A549 (cell line): ENCODE results near the gene P2RX4. TPM values are rescaled to one million over a fixed set of nuclear protein-coding genes. Genes with fewer than 3 reads are reported as not detected.
A peak's percentile ranks its signal among the peaks of the same experiment; 100 is the strongest.
"Not testable (repeated sequence)": the region's sequence is repeated elsewhere in the genome, so short reads cannot be mapped to it uniquely, and the experiment has no call there.

Experiments
- ATAC-seq, 2 experiments: fragments of 200-7000 bp in 1 of 2; fragments of >200 bp in 1 of 2; cut with Nextera tagmentation in 1 of 2; cut with Tn5 transposase in 1 of 2; 3 replicates each; pipeline versions ENCODE4 v1.8.0 to v1.9.1; 2018 to 2020; ENCODE audit warnings: mild to moderate bottlenecking in 1 of 2, moderate library complexity in 1 of 2
- CTCF ChIA-PET: fragments of 300-600 bp; sonication (Branson Sonifier 250); formaldehyde crosslinking; extraction: SDS; loops from one replicate; lab custom pipeline; 2021; ENCODE audit warnings: antibody characterized with exemption, inconsistent platforms; lab: Yijun Ruan, JAX
- POLR2A ChIA-PET: fragments of 350-600 bp; formaldehyde crosslinking; extraction: SDS; loops from one replicate; lab custom pipeline; 2021; ENCODE audit warnings: antibody characterized with exemption, inconsistent platforms; lab: Yijun Ruan, JAX
- DNase-seq, 2 experiments: peaks; one replicate each; pipeline versions ENCODE4 v3.0.0 to v3.0.0-alpha.2; 2011 to 2016; ENCODE audit warnings: low read depth in 1 of 2, low spot score in 1 of 2
- FAIRE-seq: peaks from 2 replicates; lab custom pipeline; 2011; peaks lifted over from hg19 to GRCh38; lab: Jason Lieb, UNC
- H3K27ac ChIP-seq, 2 experiments: fragments of >200 bp; sonication (Bioruptor Twin); formaldehyde crosslinking; 3 replicates each; pipeline ENCODE4 v1.5.1; 2016 to 2017
- H3K4me1 ChIP-seq: fragments of >200 bp; sonication (Bioruptor Twin); formaldehyde crosslinking; 3 replicates; pipeline ENCODE4 v1.6.1; 2016
- H3K4me2 ChIP-seq: fragments of >200 bp; sonication (Bioruptor Twin); formaldehyde crosslinking; 3 replicates; pipeline ENCODE4 v1.6.1; 2016
- H3K4me3 ChIP-seq: fragments of >200 bp; sonication (Bioruptor Twin); formaldehyde crosslinking; 3 replicates; pipeline ENCODE4 v1.5.1; 2016
- H3K9me3 ChIP-seq: fragments of >200 bp; sonication (Bioruptor Twin); formaldehyde crosslinking; 3 replicates; pipeline ENCODE4 v1.6.1; 2016
- BHLHE40 ChIP-seq: IDR thresholded peaks from 2 replicates; pipeline ENCODE4 v1.6.1; 2012; ENCODE audit warnings: low read depth, low read length, inconsistent platforms
- EP300 ChIP-seq, 2 experiments: fragments of >200 bp; sonication (Bioruptor Twin); formaldehyde crosslinking; IDR thresholded peaks; 2 replicates in 1 of 2; 3 replicates in 1 of 2; pipeline ENCODE4 v1.6.1; 2016 to 2017
- HOXA7 ChIP-seq: fragments of 250-450 bp; sonication (Bioruptor Pico); IDR thresholded peaks from 2 replicates; pipeline ENCODE4 v1.5.0; 2020; ENCODE audit warnings: mild to moderate bottlenecking, moderate library complexity
- HOXB13 ChIP-seq: fragments of 250-450 bp; sonication (Bioruptor Pico); IDR thresholded peaks from 2 replicates; pipeline ENCODE4 v1.5.0; 2020; ENCODE audit warnings: low read depth, mild to moderate bottlenecking, moderate library complexity
- KDM1A ChIP-seq: fragments of 200-600 bp; sonication (generic); IDR thresholded peaks from 2 replicates; pipeline ENCODE4 v1.6.1; 2016; ENCODE audit warnings: low read depth, mild to moderate bottlenecking
- MAZ ChIP-seq: fragments of 150-350 bp; IDR thresholded peaks from 2 replicates; pipeline ENCODE4 v1.6.1; 2014; ENCODE audit warnings: antibody characterized with exemption, low read depth, low read length, borderline replicate concordance
- NFE2L2 ChIP-seq: fragments of 150-350 bp; conservative IDR thresholded peaks from 2 replicates; pipeline ENCODE4 v1.6.1; 2014; ENCODE audit warnings: low read length
- NPAS2 ChIP-seq: fragments of 250-450 bp; sonication (Bioruptor Pico); IDR thresholded peaks from 2 replicates; pipeline ENCODE4 v1.8.0; 2022; ENCODE audit warnings: mild to moderate bottlenecking, moderate library complexity, borderline replicate concordance
- PHF8 ChIP-seq: fragments of 200-600 bp; sonication (generic); IDR thresholded peaks from 2 replicates; pipeline ENCODE4 v1.6.1; 2016; ENCODE audit warnings: low read depth, mild to moderate bottlenecking, antibody characterized with exemption, moderate library complexity, borderline replicate concordance
- RAD21 ChIP-seq, 2 experiments: fragments of >200 bp in 1 of 2; sonication (Bioruptor Twin) in 1 of 2; formaldehyde crosslinking in 1 of 2; IDR thresholded peaks in 1 of 2; conservative IDR thresholded peaks in 1 of 2; 2 replicates in 1 of 2; 3 replicates in 1 of 2; pipeline ENCODE4 v1.6.1; 2012 to 2018; ENCODE audit warnings: inconsistent platforms in 1 of 2
- TFCP2L1 ChIP-seq: fragments of 250-450 bp; sonication (Bioruptor Pico); IDR thresholded peaks from 2 replicates; pipeline ENCODE4 v1.5.0; 2021; ENCODE audit warnings: mild to moderate bottlenecking
- ZFP36 ChIP-seq: fragments of 450-650 bp; IDR thresholded peaks from 2 replicates; pipeline ENCODE4 v1.6.1; 2014; ENCODE audit warnings: borderline replicate concordance; ENCODE audit not compliant: partially characterized antibody
- ZNF302 ChIP-seq: fragments of 250-450 bp; sonication (Bioruptor Pico); IDR thresholded peaks from 2 replicates; pipeline ENCODE4 v1.9.0; 2021; ENCODE audit warnings: inconsistent platforms, mild to moderate bottlenecking, moderate library complexity
- whole genome bisulfite sequencing: methylation state at CpG from one replicate; pipeline ENCODE4 v1.1.6; 2017; ENCODE audit errors: missing lambda C conversion rate; 5-methylcytosine and 5-hydroxymethylcytosine counted together
- polyA plus RNA-seq, 4 experiments: library from polyadenylated mRNA; depleted of rRNA in 3 of 4; stranded (reverse); fragments of >200 nt; fragmentation: RNase III in 1 of 4; extraction: RNeasy Plus Mini Kit Qiagen cat#74134 plus additional on column Dnase treatment in 1 of 4; gene quantifications; 2 replicates in 3 of 4; 3 replicates in 1 of 4; pipeline ENCODE4 v1.2.3, GENCODE V29; 2011 to 2017
- TF ChIP-seq, protein P1 (sequence below): fragments of 450-650 bp; IDR thresholded peaks from 2 replicates; pipeline ENCODE4 v1.6.1; 2014; ENCODE audit warnings: antibody characterized with exemption
- TF ChIP-seq, protein P2 (sequence below): IDR thresholded peaks from 2 replicates; pipeline ENCODE4 v1.6.1; 2012
- TF ChIP-seq, protein P3 (sequence below): IDR thresholded peaks from 2 replicates; pipeline ENCODE4 v1.6.1; 2012

P2RX4 gene
- polyA plus RNA-seq, 2 of the 4 experiments (the other 2 are of a cell fraction), result 16.0 to 27.5 TPM

DNA sequence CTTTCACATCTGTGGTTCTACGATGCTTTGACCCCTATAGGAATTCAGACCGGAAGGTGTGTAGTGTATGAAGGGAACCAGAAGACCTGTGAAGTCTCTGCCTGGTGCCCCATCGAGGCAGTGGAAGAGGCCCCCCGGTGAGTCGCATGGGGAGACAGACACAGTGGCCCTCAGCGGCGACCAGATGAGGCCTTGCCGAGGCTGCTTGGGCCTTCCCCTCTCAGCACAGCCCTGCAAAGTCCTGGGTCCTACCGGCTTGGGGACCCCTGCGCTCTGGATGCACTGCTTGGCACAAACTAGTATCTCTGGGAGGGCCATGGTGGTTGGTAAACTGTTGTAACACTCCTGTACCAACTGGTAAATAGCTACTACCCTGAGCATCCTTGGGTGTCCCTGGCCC is 47.5 kb upstream of the P2RX4 start:
- ChIA-PET CTCF (no interaction called here), POLR2A (no interaction called here)
- H3K9me3 ChIP-seq, result peaks cover 4% of the 10 kb centered on the region; the same call in 2 of the 3 replicates
- DNase-seq (no peak), FAIRE-seq (no peak), ATAC-seq (no peak)
- no peak overlapping the region for H3K27ac ChIP-seq
- no peak overlapping the region for H3K4me3 ChIP-seq
- H3K4me2 ChIP-seq, result no peak overlapping the region
- 54% methylated on average over 9 of the region's 10 CpGs for WGBS
- H3K4me1 ChIP-seq, result no peaks in the 10 kb centered on the region
- no peak for TF ChIP-seq TFCP2L1 (CRISPR knock-in tag)
- TF ChIP-seq BHLHE40, result no peak
- TF ChIP-seq ZNF302 (CRISPR knock-in tag), result no peak
- no peak for TF ChIP-seq MAZ
- TF ChIP-seq HOXB13 (CRISPR knock-in tag), result no peak
- TF ChIP-seq NPAS2 (CRISPR knock-in tag), result no peak
- TF ChIP-seq KDM1A, result no peak
- no peak for TF ChIP-seq NFE2L2
- no peak for TF ChIP-seq PHF8

DNA sequence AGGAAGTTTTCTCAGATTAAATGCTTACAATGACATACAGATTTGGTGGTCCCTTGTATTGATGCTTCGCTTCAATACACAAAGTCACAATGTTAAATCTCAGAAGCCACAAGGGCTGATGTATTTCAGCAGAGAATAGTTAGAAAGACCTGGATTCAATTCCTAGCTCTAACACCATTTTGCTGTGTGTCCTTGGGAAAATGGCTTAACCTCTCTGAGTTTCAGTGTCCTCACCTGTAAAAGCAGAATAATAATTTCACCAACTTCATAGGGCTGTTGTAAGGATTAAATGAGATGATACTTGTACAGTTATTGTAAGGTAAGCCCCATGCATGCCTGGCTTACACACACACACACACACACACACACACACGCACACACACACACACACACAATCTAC is 46.9 kb upstream of the P2RX4 start:
- WGBS, result 43% methylated on average over 2 of the region's 2 CpGs
- Histone ChIP-seq H3K4me2 (no peak overlapping the region), H3K27ac (no peak overlapping the region), H3K4me1 (no peaks in the 10 kb centered on the region), H3K4me3 (no peak overlapping the region), H3K9me3 (peaks cover 1% of the 10 kb centered on the region; the same call in 2 of the 3 replicates)
- TF ChIP-seq, protein P1, sequence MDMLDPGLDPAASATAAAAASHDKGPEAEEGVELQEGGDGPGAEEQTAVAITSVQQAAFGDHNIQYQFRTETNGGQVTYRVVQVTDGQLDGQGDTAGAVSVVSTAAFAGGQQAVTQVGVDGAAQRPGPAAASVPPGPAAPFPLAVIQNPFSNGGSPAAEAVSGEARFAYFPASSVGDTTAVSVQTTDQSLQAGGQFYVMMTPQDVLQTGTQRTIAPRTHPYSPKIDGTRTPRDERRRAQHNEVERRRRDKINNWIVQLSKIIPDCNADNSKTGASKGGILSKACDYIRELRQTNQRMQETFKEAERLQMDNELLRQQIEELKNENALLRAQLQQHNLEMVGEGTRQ, result no peak
- TF ChIP-seq NFE2L2, result no peak
- no peak for TF ChIP-seq HOXA7 (CRISPR knock-in tag)
- peak; percentile 55 for TF ChIP-seq ZFP36
- ATAC-seq, result no peak
- POLR2A ChIA-PET, result no interaction called here
- FAIRE-seq, result no peak
- no peak for DNase-seq
- CTCF ChIA-PET, result no interaction called here

DNA sequence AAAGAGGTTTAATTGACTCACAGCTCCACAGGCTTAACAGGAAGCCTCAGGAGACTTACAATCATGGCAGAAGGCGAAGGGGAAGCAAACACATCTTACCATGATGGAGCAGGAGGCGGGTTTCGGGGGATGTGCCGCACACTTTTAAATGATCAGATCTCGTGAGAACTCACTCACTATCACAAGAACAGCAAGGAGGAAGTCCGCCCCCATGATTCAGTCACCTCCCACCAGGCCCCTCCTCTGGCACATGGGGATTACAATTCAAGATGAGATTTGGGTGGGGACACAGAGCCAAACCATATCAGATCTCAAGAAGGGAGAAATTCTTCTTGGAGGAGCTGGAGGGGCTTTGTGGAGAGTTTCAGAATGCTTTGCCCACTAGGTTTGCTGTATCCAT is 45.1 kb upstream of the P2RX4 start:
- H3K4me2 ChIP-seq, H3K4me1 ChIP-seq, DNase-seq, H3K9me3 ChIP-seq, POLR2A ChIA-PET, H3K4me3 ChIP-seq, FAIRE-seq, ATAC-seq, H3K27ac ChIP-seq: not testable (repeated sequence)
- WGBS, result 74% methylated on average over 6 of the region's 6 CpGs
- CTCF ChIA-PET, result interaction anchor here (0.8 to 1.6 kb wide), 3 partner anchors 17 to 66 kb away, joined by 3 read pairs; no protein-coding TSS in a partner anchor

DNA sequence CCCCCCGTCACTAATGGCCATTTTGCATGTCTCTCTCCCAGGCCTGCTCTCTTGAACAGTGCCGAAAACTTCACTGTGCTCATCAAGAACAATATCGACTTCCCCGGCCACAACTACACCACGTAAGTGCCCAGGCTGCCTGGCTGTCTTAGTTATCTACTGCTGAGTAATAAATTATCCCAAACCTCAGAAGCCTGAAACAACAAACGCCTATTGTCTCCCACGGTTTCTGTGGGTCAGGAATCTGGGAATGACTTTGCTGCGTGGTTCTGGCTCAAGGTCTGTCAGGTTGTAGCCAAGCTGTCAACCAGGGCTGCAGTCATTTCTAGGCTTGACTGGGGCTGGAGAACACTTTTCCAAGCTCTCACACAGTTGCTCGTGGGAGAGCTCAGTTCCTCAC is 44.6 kb upstream of the P2RX4 start:
- Histone ChIP-seq H3K27ac (no peak overlapping the region), H3K9me3 (no peaks in the 10 kb centered on the region), H3K4me3 (no peak overlapping the region), H3K4me2 (no peak overlapping the region), H3K4me1 (no peaks in the 10 kb centered on the region)
- ATAC-seq (no peak), DNase-seq (no peak), FAIRE-seq (no peak)
- ChIA-PET CTCF (interaction anchor here (0.6 to 1.6 kb wide), 4 partner anchors 17 to 228 kb away, joined by 3 read pairs; no protein-coding TSS in a partner anchor), POLR2A (no interaction called here)
- WGBS, result 52% methylated on average over 9 of the region's 9 CpGs
- TF ChIP-seq TFCP2L1 (CRISPR knock-in tag), result no peak
- no peak for TF ChIP-seq BHLHE40
- TF ChIP-seq, protein P2, sequence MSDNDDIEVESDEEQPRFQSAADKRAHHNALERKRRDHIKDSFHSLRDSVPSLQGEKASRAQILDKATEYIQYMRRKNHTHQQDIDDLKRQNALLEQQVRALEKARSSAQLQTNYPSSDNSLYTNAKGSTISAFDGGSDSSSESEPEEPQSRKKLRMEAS, result no peak
- no peak for TF ChIP-seq EP300 (IDR thresholded peaks at IDR 0.05)
- TF ChIP-seq, protein P3, sequence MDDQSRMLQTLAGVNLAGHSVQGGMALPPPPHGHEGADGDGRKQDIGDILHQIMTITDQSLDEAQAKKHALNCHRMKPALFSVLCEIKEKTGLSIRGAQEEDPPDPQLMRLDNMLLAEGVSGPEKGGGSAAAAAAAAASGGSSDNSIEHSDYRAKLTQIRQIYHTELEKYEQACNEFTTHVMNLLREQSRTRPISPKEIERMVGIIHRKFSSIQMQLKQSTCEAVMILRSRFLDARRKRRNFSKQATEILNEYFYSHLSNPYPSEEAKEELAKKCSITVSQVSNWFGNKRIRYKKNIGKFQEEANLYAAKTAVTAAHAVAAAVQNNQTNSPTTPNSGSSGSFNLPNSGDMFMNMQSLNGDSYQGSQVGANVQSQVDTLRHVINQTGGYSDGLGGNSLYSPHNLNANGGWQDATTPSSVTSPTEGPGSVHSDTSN, result no peak
- no peak for TF ChIP-seq RAD21 (conservative IDR thresholded peaks at IDR 0.05 in 1 of 2, IDR thresholded peaks at IDR 0.05 in 1 of 2)
